ENCODE data around the gene GAMT. TPM values are rescaled to one million over a fixed set of nuclear protein-coding genes. Genes with fewer than 3 reads are reported as not detected.

Gene GAMT
- total and polyA plus RNA-seq, 2 of the 13 experiments (the other 11 are each of a cell fraction or from before 2014, with no cell fraction given) = 115 to 124 TPM

DNA sequence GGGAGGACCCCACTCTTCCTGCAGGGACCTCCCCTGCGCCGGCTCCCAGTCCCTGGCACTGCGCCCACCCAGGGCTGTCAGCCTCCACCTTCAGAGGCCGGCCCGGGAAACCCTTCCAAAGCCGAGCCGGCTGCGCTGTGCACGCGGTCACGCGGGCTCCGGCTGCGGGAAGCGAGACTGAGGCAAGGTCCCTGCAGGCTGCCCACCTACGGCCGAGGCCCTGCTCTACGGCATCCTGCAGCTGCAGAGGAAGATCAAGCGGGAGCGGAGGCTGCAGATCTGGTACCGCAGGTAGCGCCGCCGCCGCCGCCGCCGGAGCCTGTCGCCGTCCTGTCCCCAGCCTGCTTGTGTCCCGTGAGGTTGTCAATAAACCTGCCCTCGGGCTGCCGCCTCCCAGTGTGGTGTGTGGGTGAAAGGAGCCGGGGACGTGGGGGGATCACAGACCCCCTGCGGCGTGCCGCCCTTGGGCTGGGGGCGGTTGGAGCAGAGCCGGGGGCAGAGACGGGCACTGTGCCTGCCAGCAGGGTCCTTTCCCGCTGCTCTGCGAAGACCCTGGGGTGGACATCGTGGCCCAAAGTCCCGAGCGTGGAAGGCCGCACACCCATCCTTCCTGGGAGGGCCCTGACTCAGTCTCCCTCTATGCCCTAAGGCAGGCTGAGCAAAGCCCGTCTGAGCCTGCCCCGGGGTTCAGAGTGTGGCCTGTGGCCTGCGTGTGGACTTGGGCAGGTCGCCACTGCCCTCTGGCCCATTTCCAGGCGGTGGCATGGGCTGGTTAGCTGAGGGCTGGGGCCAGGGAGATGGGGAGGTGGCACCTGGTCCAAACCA lies 5.9 kb downstream of the GAMT start (continued):
- TF ChIP-seq ZC3H13 (CRISPR knock-in tag; IDR thresholded peaks at IDR 0.05) (0 out of 2 replicates have a peak, but pooled peaks have one; percentile 78), RAD21 (CRISPR knock-in tag; IDR thresholded peaks at IDR 0.05) (no peak), GLI4 (CRISPR knock-in tag; IDR thresholded peaks at IDR 0.05; ENCODE audit: borderline replicate concordance) (0 out of 2 replicates have a peak, but pooled peaks have one; percentile 27), PITX1 (CRISPR knock-in tag; IDR thresholded peaks at IDR 0.05) (peak; percentile 13; the same call in 1 of the 2 replicates), GATAD1 (CRISPR knock-in tag; IDR thresholded peaks at IDR 0.05) (no peak), ZNF543 (CRISPR knock-in tag; IDR thresholded peaks at IDR 0.05) (no peak), ZSCAN25 (CRISPR knock-in tag; IDR thresholded peaks at IDR 0.05) (no peak), RBM22 (optimal IDR thresholded peaks at IDR 0.05; ENCODE audit: low read length) (peak; percentile 3), ZNF224 (CRISPR knock-in tag; IDR thresholded peaks at IDR 0.05) (no peak), DPF2 (CRISPR knock-in tag; IDR thresholded peaks at IDR 0.05; ENCODE audit: borderline replicate concordance, low read depth) (no peak), HIVEP1 (CRISPR knock-in tag; IDR thresholded peaks at IDR 0.05) (peak; percentile 37; the same call in 1 of the 2 replicates), CBX1 (IDR thresholded peaks at IDR 0.05; ENCODE audit: low read depth) (peak; percentile 55)
- TF ChIP-seq, protein P1, sequence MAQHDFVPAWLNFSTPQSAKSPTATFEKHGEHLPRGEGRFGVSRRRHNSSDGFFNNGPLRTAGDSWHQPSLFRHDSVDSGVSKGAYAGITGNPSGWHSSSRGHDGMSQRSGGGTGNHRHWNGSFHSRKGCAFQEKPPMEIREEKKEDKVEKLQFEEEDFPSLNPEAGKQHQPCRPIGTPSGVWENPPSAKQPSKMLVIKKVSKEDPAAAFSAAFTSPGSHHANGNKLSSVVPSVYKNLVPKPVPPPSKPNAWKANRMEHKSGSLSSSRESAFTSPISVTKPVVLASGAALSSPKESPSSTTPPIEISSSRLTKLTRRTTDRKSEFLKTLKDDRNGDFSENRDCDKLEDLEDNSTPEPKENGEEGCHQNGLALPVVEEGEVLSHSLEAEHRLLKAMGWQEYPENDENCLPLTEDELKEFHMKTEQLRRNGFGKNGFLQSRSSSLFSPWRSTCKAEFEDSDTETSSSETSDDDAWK (CRISPR knock-in tag; IDR thresholded peaks at IDR 0.05) = no peak
- TF ChIP-seq, protein P2, sequence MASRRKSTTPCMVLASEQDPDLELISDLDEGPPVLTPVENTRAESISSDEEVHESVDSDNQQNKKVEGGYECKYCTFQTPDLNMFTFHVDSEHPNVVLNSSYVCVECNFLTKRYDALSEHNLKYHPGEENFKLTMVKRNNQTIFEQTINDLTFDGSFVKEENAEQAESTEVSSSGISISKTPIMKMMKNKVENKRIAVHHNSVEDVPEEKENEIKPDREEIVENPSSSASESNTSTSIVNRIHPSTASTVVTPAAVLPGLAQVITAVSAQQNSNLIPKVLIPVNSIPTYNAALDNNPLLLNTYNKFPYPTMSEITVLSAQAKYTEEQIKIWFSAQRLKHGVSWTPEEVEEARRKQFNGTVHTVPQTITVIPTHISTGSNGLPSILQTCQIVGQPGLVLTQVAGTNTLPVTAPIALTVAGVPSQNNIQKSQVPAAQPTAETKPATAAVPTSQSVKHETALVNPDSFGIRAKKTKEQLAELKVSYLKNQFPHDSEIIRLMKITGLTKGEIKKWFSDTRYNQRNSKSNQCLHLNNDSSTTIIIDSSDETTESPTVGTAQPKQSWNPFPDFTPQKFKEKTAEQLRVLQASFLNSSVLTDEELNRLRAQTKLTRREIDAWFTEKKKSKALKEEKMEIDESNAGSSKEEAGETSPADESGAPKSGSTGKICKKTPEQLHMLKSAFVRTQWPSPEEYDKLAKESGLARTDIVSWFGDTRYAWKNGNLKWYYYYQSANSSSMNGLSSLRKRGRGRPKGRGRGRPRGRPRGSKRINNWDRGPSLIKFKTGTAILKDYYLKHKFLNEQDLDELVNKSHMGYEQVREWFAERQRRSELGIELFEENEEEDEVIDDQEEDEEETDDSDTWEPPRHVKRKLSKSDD (CRISPR knock-in tag; IDR thresholded peaks at IDR 0.05; ENCODE audit: low read depth) = peak; percentile 46; the same call in 1 of the 2 replicates
- TF ChIP-seq, protein P3, sequence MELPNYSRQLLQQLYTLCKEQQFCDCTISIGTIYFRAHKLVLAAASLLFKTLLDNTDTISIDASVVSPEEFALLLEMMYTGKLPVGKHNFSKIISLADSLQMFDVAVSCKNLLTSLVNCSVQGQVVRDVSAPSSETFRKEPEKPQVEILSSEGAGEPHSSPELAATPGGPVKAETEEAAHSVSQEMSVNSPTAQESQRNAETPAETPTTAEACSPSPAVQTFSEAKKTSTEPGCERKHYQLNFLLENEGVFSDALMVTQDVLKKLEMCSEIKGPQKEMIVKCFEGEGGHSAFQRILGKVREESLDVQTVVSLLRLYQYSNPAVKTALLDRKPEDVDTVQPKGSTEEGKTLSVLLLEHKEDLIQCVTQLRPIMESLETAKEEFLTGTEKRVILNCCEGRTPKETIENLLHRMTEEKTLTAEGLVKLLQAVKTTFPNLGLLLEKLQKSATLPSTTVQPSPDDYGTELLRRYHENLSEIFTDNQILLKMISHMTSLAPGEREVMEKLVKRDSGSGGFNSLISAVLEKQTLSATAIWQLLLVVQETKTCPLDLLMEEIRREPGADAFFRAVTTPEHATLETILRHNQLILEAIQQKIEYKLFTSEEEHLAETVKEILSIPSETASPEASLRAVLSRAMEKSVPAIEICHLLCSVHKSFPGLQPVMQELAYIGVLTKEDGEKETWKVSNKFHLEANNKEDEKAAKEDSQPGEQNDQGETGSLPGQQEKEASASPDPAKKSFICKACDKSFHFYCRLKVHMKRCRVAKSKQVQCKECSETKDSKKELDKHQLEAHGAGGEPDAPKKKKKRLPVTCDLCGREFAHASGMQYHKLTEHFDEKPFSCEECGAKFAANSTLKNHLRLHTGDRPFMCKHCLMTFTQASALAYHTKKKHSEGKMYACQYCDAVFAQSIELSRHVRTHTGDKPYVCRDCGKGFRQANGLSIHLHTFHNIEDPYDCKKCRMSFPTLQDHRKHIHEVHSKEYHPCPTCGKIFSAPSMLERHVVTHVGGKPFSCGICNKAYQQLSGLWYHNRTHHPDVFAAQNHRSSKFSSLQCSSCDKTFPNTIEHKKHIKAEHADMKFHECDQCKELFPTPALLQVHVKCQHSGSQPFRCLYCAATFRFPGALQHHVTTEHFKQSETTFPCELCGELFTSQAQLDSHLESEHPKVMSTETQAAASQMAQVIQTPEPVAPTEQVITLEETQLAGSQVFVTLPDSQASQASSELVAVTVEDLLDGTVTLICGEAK (IDR thresholded peaks at IDR 0.05) = no peak
- TF ChIP-seq, protein P3 (CRISPR knock-in tag; IDR thresholded peaks at IDR 0.05) = 0 out of 2 replicates have a peak, but pooled peaks have one; percentile 28

Data from HepG2 (cell line).